GM18868 (cell line): ENCODE measurements around the gene MCRIP2.

ENCODE experiments used
- ATAC-seq: cut with Tn5 transposase; IDR thresholded peaks from one replicate; pipeline ENCODE4 v1.9.1; 2021; ENCODE audit warnings: mild to moderate bottlenecking, moderate library complexity; ENCODE audit not compliant: unreplicated experiment

MCRIP2 gene

DNA sequence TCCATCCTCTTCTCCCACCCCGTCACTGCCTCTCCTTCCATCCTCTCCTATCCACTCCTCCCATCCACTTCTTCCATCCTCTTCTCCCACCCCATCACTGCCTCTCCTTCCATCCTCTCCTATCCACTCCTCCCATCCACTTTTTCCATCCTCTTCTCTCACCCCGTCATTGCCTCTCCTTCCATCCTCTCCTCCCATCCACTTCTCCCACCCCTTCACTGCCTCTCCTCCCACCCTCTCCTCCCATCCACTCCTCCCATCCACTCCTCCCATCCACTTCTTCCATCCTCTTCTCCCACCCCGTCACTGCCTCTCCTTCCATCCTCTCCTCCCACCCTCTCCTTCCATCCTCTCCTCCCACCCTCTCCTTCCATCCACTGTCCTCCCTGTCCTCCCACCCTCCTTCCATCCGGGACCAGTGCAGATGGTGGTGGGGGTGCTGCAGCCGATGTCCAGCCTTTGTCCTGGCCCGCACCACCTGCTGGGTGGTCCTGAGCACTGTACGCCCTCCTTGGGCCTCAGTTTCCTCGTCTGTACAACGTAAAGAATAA lies 9.7 kb upstream of the MCRIP2 start:
- ATAC-seq = no peak

DNA sequence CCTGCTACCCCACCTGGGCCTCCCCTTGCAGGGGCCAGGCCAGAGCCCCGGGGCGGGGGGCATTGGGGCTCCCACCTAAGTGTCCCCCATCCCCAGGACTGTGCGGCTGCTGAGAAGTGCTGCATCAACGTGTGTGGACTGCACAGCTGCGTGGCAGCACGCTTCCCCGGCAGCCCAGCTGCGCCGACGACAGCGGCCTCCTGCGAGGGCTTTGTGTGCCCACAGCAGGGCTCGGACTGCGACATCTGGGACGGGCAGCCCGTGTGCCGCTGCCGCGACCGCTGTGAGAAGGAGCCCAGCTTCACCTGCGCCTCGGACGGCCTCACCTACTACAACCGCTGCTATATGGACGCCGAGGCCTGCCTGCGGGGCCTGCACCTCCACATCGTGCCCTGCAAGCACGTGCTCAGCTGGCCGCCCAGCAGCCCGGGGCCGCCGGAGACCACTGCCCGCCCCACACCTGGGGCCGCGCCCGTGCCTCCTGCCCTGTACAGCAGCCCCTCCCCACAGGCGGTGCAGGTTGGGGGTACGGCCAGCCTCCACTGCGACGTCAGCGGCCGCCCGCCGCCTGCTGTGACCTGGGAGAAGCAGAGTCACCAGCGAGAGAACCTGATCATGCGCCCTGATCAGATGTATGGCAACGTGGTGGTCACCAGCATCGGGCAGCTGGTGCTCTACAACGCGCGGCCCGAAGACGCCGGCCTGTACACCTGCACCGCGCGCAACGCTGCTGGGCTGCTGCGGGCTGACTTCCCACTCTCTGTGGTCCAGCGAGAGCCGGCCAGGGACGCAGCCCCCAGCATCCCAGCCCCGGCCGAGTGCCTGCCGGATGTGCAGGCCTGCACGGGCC lies 8.9 kb upstream of the MCRIP2 start:
- no peak for ATAC-seq

DNA sequence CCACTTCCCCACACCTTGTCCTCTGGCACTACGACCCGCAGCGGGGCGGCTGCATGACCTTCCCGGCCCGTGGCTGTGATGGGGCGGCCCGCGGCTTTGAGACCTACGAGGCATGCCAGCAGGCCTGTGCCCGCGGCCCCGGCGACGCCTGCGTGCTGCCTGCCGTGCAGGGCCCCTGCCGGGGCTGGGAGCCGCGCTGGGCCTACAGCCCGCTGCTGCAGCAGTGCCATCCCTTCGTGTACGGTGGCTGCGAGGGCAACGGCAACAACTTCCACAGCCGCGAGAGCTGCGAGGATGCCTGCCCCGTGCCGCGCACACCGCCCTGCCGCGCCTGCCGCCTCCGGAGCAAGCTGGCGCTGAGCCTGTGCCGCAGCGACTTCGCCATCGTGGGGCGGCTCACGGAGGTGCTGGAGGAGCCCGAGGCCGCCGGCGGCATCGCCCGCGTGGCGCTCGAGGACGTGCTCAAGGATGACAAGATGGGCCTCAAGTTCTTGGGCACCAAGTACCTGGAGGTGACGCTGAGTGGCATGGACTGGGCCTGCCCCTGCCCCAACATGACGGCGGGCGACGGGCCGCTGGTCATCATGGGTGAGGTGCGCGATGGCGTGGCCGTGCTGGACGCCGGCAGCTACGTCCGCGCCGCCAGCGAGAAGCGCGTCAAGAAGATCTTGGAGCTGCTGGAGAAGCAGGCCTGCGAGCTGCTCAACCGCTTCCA lies 8.1 kb upstream of the MCRIP2 start:
- no peak for ATAC-seq

DNA sequence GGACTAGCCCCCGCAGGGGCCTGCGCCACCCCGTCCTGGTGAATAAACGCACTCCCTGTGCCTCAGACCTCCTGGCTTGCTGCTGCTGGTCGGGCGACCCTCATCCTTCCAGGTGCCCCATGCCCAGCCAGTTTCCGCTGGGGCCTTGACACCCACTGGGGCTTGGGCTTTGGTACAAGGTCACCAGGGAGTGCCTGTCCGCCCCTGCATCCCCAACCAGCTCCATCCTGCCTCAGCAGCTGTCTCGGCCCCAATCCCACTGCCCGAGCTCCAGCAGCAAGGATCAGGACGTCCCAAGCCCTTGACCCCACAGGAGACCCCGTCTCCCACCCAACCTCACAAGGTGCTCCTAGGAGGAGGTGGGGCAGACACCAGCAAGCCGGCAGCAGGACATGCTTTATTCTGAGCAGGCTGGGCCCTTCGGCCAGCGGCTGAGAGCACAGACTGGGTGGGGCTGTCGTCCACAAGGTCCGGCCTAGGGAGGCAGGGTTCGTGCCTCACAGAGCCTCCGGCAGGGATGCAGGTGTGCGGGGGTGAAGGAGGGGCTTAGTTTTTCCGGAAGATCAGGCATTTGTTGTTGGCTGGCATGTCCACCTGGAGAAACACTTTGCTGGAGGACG lies 7.5 kb upstream of the MCRIP2 start:
- ATAC-seq = no peak

DNA sequence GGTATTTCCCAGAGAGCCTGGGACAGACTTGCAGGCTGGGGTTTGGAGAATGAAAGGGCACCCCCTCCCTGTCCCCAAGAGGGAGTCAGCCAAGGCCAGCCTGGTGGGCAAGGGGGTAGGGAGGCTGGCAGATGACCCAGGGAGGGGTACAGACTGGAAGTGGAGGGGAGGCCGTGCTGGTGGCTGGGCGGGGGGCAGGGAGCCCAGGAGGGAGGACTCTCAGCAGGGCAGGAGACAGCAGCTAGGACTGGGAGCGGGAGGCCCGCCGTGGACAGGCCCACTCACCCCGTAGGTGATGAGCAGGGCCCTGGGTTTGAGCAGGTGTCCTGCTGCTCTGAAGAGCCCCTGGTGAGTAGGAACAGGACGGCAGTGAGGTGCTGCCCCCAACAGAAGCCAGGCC lies 6.6 kb upstream of the MCRIP2 start:
- ATAC-seq = no peak

DNA sequence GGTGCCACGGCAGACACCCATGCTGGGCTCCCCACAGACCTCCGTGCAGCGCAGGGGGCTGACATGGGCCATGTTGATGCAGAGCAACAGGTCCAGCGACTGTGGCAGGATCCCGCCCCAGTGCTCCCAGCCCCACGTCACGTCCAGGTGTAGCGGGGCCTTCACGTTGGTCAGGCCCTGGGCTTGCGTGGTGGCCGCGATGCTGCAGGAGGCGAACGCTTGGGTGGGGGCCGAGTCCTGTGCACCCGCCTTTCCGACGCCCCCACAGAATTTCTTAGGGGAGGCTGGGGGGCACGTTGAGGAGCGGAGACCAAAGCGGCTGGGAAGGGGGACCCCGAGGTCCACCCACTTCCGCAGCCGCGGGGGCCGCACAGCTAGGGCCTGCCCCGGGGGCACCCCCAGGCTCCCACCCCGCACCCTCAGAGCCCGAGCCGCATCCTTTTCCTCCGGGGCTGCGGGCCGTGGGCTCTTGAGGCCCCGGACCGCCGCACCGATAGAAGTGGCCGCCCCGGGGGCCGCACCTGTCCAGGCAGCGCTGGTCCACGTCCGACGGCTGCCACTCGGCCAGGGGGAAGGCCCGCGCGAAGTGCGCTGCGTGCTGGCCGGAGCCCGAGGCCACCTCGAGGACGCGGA lies 5.9 kb upstream of the MCRIP2 start:
- ATAC-seq = no peak

DNA sequence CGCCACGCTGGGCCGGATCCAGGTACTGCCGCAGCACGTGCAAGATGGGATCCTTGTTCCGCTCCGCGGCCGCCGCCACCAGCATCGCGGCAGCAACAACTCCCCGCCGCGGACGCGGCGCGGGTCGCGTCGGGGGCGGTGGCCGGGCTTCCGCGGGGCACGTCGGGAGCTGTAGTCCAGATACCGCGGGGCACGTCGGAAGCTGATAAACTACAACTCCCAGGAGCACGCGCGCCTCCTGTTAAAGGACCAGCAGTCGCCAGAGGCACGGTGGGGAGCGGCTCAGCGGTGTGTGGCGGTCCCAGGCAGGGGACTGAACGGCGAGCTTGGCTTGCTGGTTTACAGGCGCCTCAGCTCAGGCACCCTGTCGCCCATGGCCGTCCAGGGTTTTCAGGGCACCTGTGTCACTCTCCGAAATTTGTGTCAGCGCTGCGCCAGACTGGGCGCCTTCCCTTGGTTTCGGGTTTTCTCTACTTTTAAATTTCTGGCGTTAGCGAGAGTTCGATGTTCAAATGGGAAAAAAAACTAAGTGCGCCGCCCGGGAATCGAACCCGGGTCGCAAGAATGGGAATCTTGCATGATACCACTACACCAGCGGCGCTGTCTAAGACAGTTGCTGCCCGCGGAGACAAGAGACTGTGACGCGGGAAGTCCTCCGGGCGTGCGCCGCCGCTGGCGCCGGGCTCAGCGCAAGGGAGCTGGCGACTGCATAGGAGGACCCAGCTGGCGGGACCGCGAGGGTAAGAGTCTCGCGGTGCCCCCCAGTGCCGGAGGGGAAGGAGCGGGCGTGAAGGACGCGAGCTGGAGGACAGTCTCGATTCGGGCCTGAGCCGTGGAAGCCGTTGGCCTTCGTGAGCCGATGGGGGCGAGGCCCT lies 5.2 kb upstream of the MCRIP2 start, which contains the start of gene METTL26:
TSS of gene METTL26 (minus strand) at position 100 of the 875 bp plus-strand sequence. CDS start at position 85, 15 bp downstream.
- ATAC-seq = peak; percentile 75

DNA sequence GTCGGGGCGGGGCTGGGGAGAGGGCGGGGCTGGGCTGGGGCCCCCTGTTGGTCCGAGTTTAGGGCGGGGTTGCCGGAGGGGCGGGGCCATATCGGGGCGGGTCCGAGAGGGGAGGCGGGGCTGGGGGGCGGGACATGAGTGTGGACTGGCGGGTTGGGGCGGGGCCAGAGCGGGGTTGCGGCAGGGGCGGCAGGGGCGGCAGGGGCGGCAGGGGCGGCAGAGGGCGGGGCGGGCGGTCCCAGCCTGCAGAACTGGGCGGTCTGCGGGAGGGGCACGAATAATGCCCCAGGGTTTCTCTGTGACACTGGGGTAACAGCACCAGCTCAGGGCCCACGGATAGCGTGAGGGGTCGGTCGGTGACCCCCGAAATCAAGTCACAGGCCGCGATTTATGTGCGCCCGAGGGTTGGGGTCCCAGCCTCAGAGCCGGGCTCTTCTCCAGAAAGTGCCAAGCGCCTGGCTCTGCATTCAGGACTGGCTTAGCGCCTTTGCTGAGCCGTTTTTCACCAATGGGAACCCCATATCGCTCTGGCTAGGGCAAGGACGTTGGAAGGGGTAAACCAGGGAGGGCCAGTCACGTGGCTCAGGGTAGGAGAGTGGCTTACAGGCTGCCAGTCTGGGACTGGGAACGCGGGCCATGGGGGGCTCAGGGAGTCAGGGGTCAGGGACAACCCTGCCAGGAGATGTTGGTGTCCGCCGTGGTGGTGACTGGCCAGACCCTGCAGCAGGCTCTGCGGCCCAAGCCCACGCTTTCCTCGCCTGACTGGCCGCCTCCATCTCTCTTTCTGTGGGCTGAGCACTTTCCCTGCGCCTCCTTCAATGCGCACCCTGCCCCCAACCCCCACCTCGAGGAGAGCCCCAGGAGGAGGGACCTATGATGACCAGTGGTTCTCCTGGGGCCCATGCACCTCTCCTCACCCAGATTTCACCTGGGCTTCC lies 4.3 kb upstream of the MCRIP2 start:
- ATAC-seq = no peak

DNA sequence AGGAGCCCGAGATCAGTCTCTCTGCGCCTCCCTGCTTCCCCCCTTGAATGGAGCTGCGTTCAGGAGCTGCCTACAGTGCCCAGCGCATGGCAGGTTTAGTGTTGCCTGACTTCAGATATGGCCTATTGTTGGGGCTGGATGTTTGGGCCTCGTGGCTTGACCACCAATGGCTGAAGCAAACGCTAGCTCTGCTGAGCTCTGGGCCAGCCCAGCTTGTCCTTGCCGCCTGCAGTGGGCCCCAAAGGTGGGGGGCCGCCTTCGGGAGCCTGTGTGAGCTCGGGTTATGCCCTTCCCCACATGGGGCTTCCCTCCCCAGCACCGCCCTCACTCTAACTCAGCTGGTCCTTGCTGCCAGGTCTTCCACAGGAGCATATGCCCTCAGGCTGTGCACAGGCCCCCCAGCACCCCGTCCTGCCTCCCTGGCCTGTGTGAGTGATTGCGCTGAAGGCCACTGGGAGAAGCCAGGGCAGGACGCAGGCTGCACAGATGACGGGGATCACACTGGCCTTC lies 3.5 kb upstream of the MCRIP2 start:
- ATAC-seq = no peak

DNA sequence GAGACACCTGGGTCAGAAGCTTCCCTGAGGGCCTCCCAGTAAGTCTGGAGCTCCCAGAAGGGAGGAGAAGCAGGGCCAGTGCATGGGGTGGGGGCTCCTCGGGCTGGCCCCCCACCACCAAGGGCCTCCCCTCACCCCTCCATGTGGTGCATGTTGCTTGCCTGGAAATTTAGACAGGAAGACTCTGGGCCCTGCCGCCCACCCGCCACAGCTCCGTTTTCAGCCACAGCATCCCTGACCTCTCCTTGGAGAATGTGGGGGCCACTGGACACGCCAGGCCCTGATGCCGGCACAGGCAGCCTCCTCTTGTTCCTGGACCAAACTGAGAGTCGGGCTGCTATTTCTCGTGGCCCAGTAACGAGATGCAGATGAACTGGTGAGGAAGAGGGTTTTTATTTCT lies 2.8 kb upstream of the MCRIP2 start:
- no peak for ATAC-seq

DNA sequence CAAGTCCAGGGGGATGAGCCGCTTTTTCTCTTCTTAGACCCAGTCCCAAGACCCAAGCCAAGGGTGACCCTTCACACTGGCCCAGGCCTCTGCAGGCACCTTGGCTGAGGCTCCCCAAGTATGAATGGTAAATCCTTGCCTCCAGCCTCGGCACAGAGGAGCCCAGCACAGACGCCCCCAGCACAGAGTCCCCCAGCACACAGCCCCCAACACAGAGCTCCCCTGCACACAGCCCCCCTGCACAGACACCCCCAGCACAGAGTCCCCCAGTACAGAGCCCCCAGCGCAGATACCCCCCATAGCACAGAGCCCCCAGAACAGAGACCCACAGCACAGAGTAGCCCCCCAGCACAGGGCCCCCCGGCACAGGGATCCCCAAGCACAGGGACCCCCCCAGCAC lies 1.0 kb upstream of the MCRIP2 start:
- ATAC-seq = no peak

DNA sequence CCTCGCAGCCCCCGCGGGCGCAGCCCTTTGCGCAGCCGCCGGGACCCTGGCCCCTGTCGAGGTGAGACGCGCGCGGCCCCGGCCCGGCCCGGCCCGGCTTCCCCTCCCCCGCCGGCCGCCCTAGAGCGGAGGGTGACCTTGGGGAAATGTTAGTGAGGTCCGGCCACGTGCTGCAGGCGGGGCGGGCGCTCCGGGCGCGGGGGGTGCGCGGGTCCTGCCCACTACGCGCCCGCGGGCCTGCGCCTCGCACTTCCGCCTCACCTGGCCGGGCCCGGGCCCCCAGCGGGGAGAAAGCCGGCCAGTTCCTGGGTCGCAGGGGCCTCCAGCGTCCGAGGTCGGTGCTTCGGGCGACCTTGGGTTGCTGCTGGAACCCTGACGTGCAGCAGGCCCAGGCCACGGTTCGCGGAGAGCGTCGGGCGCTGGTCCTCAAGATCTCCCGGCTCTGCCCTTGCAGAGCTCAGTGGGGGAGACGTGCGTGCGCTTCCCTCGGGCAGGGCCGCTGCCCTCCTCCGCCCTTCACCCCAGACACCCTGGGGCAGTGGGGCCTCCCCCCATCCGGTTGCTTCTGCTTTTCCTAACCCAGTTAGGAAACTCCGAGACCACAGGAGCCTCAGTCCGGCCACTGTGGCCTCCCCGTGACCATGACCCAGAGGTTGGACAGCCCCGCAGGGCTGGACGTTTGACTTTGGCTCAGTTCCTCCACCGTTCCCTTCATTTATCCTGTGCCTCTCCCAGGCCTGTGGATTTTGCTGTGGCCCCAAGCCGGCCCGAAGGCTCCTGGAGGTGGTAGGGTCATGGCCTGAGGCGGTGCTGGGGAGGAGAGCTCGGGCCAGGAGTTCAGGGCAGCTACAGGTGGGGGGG lies 791 bp downstream of the MCRIP2 start:
- no peak for ATAC-seq

DNA sequence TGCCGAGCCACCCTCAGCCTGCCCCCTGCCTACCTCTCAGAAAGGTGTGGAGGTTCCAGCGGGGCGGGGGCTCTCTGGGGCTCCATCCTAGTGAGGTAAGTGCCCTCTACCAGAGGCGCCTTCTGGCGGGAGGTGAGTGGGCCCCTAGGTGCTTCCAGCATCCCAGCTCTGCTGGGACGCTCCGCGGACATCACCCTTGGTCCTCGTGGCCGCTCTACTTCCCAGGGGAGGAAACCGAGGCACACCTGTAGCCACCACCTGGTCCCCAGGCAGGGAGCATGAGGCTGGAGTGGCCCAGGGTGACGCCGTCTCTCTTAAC lies 1.4 kb downstream of the MCRIP2 start:
- no peak for ATAC-seq

DNA sequence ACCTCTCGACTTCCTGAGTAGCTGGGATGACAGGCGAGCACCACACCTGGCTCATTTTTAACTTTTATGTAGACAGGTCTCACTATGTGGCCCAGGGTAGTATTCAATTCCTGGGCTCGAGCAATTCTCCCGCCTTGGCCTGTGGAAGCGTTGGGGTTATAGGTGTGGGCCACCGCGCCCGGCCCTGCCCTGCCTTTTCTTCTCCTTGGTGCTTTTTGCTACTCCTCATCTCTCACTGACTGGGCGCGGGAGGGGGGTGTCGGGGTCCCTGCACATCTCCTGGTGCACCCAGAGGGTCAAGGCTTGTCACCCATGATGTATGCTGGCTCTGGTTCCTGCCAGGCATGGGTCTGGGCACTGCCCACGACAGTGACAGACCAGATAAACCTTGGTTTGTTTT lies 2.9 kb downstream of the MCRIP2 start:
- no peak for ATAC-seq

DNA sequence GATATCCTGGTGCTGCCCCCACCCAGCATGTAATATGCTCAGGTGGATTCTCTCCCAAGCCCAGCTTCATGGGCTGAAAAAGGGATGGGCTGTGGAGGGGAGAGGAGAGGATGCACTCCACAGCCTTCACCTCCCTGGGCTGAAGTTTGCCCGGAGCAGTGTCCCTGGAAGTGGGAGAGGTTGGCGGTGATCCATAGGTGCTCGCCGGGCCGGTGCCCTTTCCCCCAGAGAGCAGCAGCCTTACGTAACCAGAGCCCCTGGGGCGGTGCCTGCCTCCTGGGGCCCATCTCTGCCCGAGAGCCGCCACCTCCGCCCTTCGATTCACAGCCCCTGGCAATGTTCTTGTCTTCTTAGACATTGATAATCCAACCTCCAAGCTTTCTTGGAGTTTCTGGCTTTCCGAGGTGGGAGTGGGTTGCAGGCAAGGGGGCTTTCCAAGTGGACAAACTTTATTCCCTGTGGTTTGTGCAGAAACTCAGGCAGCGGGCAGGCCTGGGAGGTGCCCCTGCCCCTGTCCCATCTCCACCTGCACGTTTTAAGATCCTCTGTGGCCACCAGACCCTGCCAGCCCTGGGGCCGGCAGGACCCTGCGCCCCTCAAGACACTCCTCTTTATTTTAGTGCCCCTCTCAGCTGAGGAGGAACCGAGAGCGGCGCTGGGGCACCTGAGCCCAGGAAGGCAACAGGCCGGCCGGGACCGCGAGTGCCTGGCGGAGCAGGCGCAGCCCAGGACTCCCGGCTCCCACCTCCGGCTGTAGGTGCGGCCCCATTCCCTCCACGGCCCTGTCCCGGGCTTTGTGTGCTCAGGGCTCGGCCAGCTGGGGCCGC lies 4.4 kb downstream of the MCRIP2 start:
- ATAC-seq = no peak

DNA sequence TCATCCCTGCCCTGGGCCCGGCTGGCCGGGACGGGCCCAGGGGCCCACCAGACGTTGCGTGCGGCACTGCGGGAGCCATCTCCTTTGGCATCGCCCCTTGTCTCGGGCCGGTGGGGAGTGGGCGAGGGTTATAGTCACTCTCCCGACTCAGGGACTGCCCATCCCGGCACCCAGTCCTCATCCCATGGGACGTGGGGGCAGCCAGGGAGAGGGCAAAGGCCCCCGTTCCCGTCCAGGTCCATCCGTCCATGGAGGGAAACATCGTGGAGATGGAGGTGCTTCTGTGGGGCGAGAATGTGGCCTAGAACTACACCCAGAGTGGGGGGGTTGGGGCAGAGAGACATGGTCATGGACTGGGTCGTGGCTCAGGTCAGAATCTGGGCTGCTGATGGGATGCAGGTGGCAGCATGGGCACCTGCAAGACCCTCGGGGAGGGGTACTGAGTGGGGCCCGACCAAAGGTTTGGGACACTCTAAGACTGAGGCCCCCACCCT lies 5.1 kb downstream of the MCRIP2 start:
- no peak for ATAC-seq
